Liver (tissue), 9 donors: Measurements from ENCODE around the gene BRIX1. TPM values are rescaled to one million over a fixed set of nuclear protein-coding genes. Genes with fewer than 3 reads are reported as not detected.
"Not testable (repeated sequence)": the region's sequence is repeated elsewhere in the genome, so short reads cannot be mapped to it uniquely, and the experiment has no call there.

ENCODE experiments used
- DNase-seq: peaks from one replicate; pipeline ENCODE4 v3.0.0-alpha.2; 2017; ENCODE audit warnings: low spot score
- H3K27ac ChIP-seq, 2 donors: one replicate each; pipeline ENCODE4 v1.7.0; 2013; ENCODE audit warnings: inconsistent platforms in 2 of 2, low read length in 2 of 2, control low read depth in 1 of 2, low read depth in 1 of 2, mild to moderate bottlenecking in 1 of 2
- H3K27me3 ChIP-seq, 4 donors: one replicate each; pipeline versions ENCODE4 v1.6.1 to v1.7.0; 2013; ENCODE audit warnings: low read length in 3 of 4, inconsistent platforms in 1 of 4, mild to moderate bottlenecking in 1 of 4, moderate library complexity in 1 of 4; ENCODE audit not compliant: control insufficient read depth in 4 of 4, insufficient read depth in 4 of 4
- H3K36me3 ChIP-seq, 4 donors: one replicate each; pipeline versions ENCODE4 v1.6.1 to v1.7.0; 2013; ENCODE audit warnings: low read length in 3 of 4, mild to moderate bottlenecking in 3 of 4, low read depth in 1 of 4, moderate library complexity in 1 of 4; ENCODE audit not compliant: control insufficient read depth in 4 of 4, insufficient read depth in 3 of 4
- H3K4me1 ChIP-seq, 4 donors: one replicate each; pipeline versions ENCODE4 v1.6.1 to v1.7.0; 2013; ENCODE audit warnings: low read length in 3 of 4, mild to moderate bottlenecking in 3 of 4, moderate library complexity in 1 of 4; ENCODE audit not compliant: control insufficient read depth in 4 of 4, insufficient read depth in 4 of 4
- H3K4me3 ChIP-seq, 3 donors: one replicate each; pipeline versions ENCODE4 v1.6.1 to v1.7.0; 2013; ENCODE audit warnings: low read length in 3 of 3, control low read depth in 1 of 3, low read depth in 1 of 3, mild to moderate bottlenecking in 1 of 3
- H3K9ac ChIP-seq, 2 donors: one replicate each; pipeline ENCODE4 v1.7.0; 2013; ENCODE audit warnings: low read length in 2 of 2, mild to moderate bottlenecking in 2 of 2, moderate library complexity in 2 of 2, control low read depth in 1 of 2, low read depth in 1 of 2
- H3K9me3 ChIP-seq, 4 donors: one replicate each; pipeline versions ENCODE4 v1.6.1 to v1.7.0; 2013; ENCODE audit warnings: low read length in 3 of 4; ENCODE audit not compliant: control insufficient read depth in 4 of 4
- EGR1 ChIP-seq, 2 donors: IDR thresholded peaks; 2 replicates each; pipeline ENCODE4 v1.6.1; 2016 to 2018; ENCODE audit warnings: antibody characterized with exemption in 2 of 2, low read depth in 2 of 2
- FOXA1 ChIP-seq: IDR thresholded peaks from 2 replicates; pipeline ENCODE4 v1.6.1; 2016; ENCODE audit warnings: antibody characterized with exemption
- FOXA2 ChIP-seq: IDR thresholded peaks from 2 replicates; pipeline ENCODE4 v1.6.1; 2016; ENCODE audit warnings: antibody characterized with exemption
- GABPA ChIP-seq, 2 donors: IDR thresholded peaks in 1 of 2; conservative IDR thresholded peaks in 1 of 2; 2 replicates each; pipeline ENCODE4 v1.6.1; 2016; ENCODE audit warnings: antibody characterized with exemption in 2 of 2, mild to moderate bottlenecking in 1 of 2, moderate library complexity in 1 of 2
- HNF4A ChIP-seq, 2 donors: conservative IDR thresholded peaks; 2 replicates each; pipeline ENCODE4 v1.6.1; 2016; ENCODE audit warnings: antibody characterized with exemption in 2 of 2, mild to moderate bottlenecking in 2 of 2
- HNF4G ChIP-seq: IDR thresholded peaks from 2 replicates; pipeline ENCODE4 v1.6.1; 2016; ENCODE audit warnings: antibody characterized with exemption
- JUND ChIP-seq, 2 donors: IDR thresholded peaks; 2 replicates each; pipeline ENCODE4 v1.6.1; 2016; ENCODE audit warnings: antibody characterized with exemption in 2 of 2
- NR2F2 ChIP-seq: IDR thresholded peaks from 2 replicates; pipeline ENCODE4 v1.6.1; 2016; ENCODE audit warnings: antibody characterized with exemption
- RAD21 ChIP-seq, 2 donors: IDR thresholded peaks; 2 replicates each; pipeline ENCODE4 v1.6.1; 2016; ENCODE audit warnings: antibody characterized with exemption in 2 of 2, mild to moderate bottlenecking in 2 of 2
- RXRA ChIP-seq, 2 donors: IDR thresholded peaks; 2 replicates each; pipeline ENCODE4 v1.6.1; 2017 to 2018; ENCODE audit warnings: antibody characterized with exemption in 2 of 2, mild to moderate bottlenecking in 1 of 2
- SP1 ChIP-seq: IDR thresholded peaks from 2 replicates; pipeline ENCODE4 v1.6.1; 2018; ENCODE audit warnings: antibody characterized with exemption, mild to moderate bottlenecking
- TAF1 ChIP-seq: conservative IDR thresholded peaks from 2 replicates; pipeline ENCODE4 v1.6.1; 2016; ENCODE audit warnings: antibody characterized with exemption, mild to moderate bottlenecking
- WGBS: extraction: QIAGEN DNeasy Blood & Tissue Kit; methylation state at CpG from one replicate; pipeline ENCODE4 v1.1.7; 2013; 5-methylcytosine and 5-hydroxymethylcytosine counted together
- polyA plus RNA-seq, 2 donors: library from polyadenylated mRNA; stranded (reverse) in 1 of 2; unstranded in 1 of 2; fragments of 200-250 nt in 1 of 2; fragments of >200 nt in 1 of 2; fragmentation: Nextera tagmentation in 1 of 2; extraction: Ambion mirVana in 1 of 2; gene quantifications; one replicate each; pipeline versions ENCODE4 v1.2.1 to v1.2.3, GENCODE V29; 2013 to 2015
- total RNA-seq, 2 donors: library from RNA; depleted of rRNA; stranded (reverse); fragments of >200 nt; gene quantifications; one replicate each; pipeline ENCODE4 v1.2.3, GENCODE V29; 2014
- TF ChIP-seq, protein P1 (sequence below): IDR thresholded peaks from 2 replicates; pipeline ENCODE4 v1.6.1; 2016; ENCODE audit warnings: antibody characterized with exemption
- TF ChIP-seq, protein P2 (sequence below): fragments of 150-350 bp; IDR thresholded peaks from 2 replicates; pipeline ENCODE4 v1.5.1; 2017; ENCODE audit warnings: improper control_type of control experiment, low read depth, low read length; ENCODE audit not compliant: missing input control
- TF ChIP-seq, protein P3 (sequence below): IDR thresholded peaks from 2 replicates; pipeline ENCODE4 v1.6.1; 2016; ENCODE audit warnings: antibody characterized with exemption
- TF ChIP-seq, protein P4 (sequence below): IDR thresholded peaks from 2 replicates; pipeline ENCODE4 v1.6.1; 2016; ENCODE audit warnings: antibody characterized with exemption, mild to moderate bottlenecking
- donor health status: healthy.
- donor health status: healthy.
- donor health status: healthy.
- donor health status: healthy.
- donor health status: healthy.

BRIX1 gene
- total and polyA plus RNA-seq, 4 donors = 6.7 to 15.7 (median 10.5) TPM

DNA sequence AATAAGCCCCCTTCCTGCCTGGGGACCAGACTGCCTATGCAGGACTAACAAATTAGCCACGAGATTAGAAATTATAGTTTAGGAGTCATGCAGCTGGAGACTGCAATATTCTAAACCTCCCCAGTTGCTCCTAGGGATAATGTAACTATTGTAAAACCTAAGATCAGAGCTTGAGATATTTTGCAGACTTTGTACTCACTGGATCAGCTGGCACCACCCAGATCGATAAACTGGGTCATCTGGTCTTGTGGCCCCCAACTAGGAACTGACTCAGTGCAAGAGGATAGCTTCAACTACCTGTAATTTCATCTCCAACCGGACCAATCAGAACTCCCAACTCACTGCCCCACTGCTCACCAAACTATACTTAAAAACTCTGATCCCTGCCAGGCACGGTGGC is 52.0 kb downstream of the BRIX1 start:
- H3K4me3 ChIP-seq = no peak overlapping the region
- H3K4me1 ChIP-seq = peaks cover 0 to 2% (median 0%) of the 10 kb centered on the region in 4 donors
- no peaks in the 10 kb centered on the region for H3K27me3 ChIP-seq
- H3K36me3 ChIP-seq = no peaks in the 10 kb centered on the region
- no peak overlapping the region for H3K27ac ChIP-seq
- 97% methylated on average over 4 of the region's 4 CpGs for WGBS
- no peak for DNase-seq
- no peak for TF ChIP-seq FOXA2
- TF ChIP-seq HNF4G = no peak
- TF ChIP-seq, protein P1, sequence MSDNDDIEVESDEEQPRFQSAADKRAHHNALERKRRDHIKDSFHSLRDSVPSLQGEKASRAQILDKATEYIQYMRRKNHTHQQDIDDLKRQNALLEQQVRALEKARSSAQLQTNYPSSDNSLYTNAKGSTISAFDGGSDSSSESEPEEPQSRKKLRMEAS = no peak
- TF ChIP-seq FOXA1 = no peak
- no peak for TF ChIP-seq GABPA (IDR thresholded peaks at IDR 0.05 in 1 of 2, conservative IDR thresholded peaks at IDR 0.05 in 1 of 2)
- TF ChIP-seq RXRA (IDR thresholded peaks at IDR 0.05) = no peak
- TF ChIP-seq TAF1 = no peak
- TF ChIP-seq, protein P2, sequence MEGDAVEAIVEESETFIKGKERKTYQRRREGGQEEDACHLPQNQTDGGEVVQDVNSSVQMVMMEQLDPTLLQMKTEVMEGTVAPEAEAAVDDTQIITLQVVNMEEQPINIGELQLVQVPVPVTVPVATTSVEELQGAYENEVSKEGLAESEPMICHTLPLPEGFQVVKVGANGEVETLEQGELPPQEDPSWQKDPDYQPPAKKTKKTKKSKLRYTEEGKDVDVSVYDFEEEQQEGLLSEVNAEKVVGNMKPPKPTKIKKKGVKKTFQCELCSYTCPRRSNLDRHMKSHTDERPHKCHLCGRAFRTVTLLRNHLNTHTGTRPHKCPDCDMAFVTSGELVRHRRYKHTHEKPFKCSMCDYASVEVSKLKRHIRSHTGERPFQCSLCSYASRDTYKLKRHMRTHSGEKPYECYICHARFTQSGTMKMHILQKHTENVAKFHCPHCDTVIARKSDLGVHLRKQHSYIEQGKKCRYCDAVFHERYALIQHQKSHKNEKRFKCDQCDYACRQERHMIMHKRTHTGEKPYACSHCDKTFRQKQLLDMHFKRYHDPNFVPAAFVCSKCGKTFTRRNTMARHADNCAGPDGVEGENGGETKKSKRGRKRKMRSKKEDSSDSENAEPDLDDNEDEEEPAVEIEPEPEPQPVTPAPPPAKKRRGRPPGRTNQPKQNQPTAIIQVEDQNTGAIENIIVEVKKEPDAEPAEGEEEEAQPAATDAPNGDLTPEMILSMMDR = no peak
- no peak for TF ChIP-seq SP1
- TF ChIP-seq NR2F2 = no peak
- no peak for TF ChIP-seq HNF4A (conservative IDR thresholded peaks at IDR 0.05)
- no peak overlapping the region for H3K9ac ChIP-seq
- no peaks in the 10 kb centered on the region for H3K9me3 ChIP-seq

DNA sequence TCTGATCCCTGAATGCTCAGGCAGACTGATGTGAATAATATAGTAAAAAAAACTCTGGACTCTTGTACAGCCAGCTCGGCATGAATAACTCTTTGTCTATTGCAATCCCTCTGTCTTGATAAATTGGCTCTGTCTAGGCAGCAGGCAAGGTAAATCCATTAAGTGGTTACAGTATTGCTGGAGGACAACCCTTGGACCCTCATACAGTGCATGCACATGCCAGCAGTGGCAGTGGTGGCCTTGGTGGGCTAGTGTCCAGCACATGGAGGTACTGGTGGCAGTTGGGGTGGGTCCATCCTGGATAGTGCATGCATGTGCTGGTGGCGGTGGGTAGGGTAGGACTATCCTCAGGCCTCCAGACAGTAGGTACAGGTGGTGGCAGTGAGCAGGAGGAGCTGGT is 52.7 kb downstream of the BRIX1 start:
- no peaks in the 10 kb centered on the region for H3K27me3 ChIP-seq
- no peak overlapping the region for H3K9ac ChIP-seq
- 96% methylated on average over 2 of the region's 2 CpGs for WGBS
- no peak overlapping the region for H3K4me3 ChIP-seq
- H3K36me3 ChIP-seq = no peaks in the 10 kb centered on the region
- no peak overlapping the region for H3K27ac ChIP-seq
- no peak for TF ChIP-seq JUND (IDR thresholded peaks at IDR 0.05)
- H3K4me1 ChIP-seq = no peaks in the 10 kb centered on the region
- no peak for DNase-seq
- H3K9me3 ChIP-seq = no peaks in the 10 kb centered on the region

DNA sequence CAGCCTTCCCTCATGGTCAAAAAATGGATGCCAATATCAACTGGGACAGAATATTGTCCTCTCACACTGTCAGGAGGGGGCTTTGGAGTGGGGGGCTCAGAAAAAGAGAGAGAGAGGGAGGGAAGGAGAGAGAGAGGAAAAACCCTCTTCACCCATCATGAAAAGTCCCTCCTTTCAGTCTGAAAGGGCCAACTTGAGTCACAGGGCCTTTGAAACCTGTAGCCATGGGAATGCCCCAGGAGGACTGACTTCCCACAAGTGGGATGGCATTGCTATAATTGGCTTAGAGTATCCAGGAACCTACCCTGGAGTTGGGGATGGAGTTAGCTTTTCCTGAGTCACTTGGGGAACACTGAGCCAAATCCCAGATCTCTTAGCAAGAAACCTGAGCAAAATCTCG is 55.0 kb downstream of the BRIX1 start:
- no peak overlapping the region for H3K4me3 ChIP-seq
- no peaks in the 10 kb centered on the region for H3K4me1 ChIP-seq
- H3K27me3 ChIP-seq = no peaks in the 10 kb centered on the region
- no peak for DNase-seq
- H3K9ac ChIP-seq = no peak overlapping the region
- no peak overlapping the region for H3K27ac ChIP-seq
- TF ChIP-seq FOXA1 = no peak
- TF ChIP-seq TAF1 = no peak
- TF ChIP-seq HNF4G = no peak
- TF ChIP-seq EGR1 (IDR thresholded peaks at IDR 0.05; ENCODE audit: low read depth in 2 of 2) = no peak
- TF ChIP-seq HNF4A (conservative IDR thresholded peaks at IDR 0.05) = no peak
- TF ChIP-seq RAD21 (IDR thresholded peaks at IDR 0.05) = no peak
- TF ChIP-seq, protein P3, sequence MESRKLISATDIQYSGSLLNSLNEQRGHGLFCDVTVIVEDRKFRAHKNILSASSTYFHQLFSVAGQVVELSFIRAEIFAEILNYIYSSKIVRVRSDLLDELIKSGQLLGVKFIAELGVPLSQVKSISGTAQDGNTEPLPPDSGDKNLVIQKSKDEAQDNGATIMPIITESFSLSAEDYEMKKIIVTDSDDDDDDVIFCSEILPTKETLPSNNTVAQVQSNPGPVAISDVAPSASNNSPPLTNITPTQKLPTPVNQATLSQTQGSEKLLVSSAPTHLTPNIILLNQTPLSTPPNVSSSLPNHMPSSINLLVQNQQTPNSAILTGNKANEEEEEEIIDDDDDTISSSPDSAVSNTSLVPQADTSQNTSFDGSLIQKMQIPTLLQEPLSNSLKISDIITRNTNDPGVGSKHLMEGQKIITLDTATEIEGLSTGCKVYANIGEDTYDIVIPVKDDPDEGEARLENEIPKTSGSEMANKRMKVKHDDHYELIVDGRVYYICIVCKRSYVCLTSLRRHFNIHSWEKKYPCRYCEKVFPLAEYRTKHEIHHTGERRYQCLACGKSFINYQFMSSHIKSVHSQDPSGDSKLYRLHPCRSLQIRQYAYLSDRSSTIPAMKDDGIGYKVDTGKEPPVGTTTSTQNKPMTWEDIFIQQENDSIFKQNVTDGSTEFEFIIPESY = no peak
- TF ChIP-seq, protein P4, sequence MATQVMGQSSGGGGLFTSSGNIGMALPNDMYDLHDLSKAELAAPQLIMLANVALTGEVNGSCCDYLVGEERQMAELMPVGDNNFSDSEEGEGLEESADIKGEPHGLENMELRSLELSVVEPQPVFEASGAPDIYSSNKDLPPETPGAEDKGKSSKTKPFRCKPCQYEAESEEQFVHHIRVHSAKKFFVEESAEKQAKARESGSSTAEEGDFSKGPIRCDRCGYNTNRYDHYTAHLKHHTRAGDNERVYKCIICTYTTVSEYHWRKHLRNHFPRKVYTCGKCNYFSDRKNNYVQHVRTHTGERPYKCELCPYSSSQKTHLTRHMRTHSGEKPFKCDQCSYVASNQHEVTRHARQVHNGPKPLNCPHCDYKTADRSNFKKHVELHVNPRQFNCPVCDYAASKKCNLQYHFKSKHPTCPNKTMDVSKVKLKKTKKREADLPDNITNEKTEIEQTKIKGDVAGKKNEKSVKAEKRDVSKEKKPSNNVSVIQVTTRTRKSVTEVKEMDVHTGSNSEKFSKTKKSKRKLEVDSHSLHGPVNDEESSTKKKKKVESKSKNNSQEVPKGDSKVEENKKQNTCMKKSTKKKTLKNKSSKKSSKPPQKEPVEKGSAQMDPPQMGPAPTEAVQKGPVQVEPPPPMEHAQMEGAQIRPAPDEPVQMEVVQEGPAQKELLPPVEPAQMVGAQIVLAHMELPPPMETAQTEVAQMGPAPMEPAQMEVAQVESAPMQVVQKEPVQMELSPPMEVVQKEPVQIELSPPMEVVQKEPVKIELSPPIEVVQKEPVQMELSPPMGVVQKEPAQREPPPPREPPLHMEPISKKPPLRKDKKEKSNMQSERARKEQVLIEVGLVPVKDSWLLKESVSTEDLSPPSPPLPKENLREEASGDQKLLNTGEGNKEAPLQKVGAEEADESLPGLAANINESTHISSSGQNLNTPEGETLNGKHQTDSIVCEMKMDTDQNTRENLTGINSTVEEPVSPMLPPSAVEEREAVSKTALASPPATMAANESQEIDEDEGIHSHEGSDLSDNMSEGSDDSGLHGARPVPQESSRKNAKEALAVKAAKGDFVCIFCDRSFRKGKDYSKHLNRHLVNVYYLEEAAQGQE = no peak
- WGBS = 87% methylated on average over 1 of the region's 1 CpG
- H3K9me3 ChIP-seq = no peaks in the 10 kb centered on the region
- H3K36me3 ChIP-seq = no peaks in the 10 kb centered on the region

DNA sequence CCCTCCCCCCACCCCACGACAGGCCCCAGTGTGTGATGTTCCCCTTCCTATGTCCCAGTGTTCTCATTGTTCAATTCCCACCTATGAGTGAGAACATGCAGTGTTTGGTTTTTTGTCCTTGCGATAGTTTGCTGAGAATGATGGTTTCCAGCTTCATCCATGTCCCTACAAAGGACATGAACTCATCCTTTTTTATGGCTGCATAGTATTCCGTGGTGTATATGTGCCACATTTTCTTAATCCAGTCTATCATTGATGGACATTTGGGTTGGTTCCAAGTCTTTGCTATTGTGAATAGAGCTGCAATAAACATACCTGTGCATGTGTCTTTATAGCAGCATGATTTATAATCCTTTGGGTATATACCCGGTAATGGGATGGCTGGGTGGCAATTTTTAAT is 56.1 kb downstream of the BRIX1 start:
- not testable (repeated sequence) for H3K27ac ChIP-seq, H3K9ac ChIP-seq, H3K36me3 ChIP-seq, H3K27me3 ChIP-seq, H3K4me1 ChIP-seq, H3K4me3 ChIP-seq, DNase-seq, H3K9me3 ChIP-seq
- WGBS = 92% methylated on average over 2 of the region's 4 CpGs
